GM18873 (cell line): ENCODE measurements around the gene RGS10.

Source experiments
- ATAC-seq: cut with Tn5 transposase; IDR thresholded peaks from one replicate; pipeline ENCODE4 v1.9.1; 2021; ENCODE audit warnings: mild to moderate bottlenecking, moderate library complexity, moderate number of reproducible peaks; ENCODE audit not compliant: unreplicated experiment, low FRiP score

RGS10 gene

GRCh38 chr10:119499677-119500002 is 42.9 kb downstream of the RGS10 start:
- no peak for ATAC-seq

GRCh38 chr10:119498889-119499676 is 43.4 kb downstream of the RGS10 start:
- no peak for ATAC-seq

GRCh38 chr10:119497243-119497642 is 45.3 kb downstream of the RGS10 start:
- no peak for ATAC-seq

GRCh38 chr10:119496273-119496672 is 46.2 kb downstream of the RGS10 start:
- peak; percentile 86 for ATAC-seq

- ATAC-seq, result no peak
Measured at GRCh38 chr10:119495545-119495944, 47.0 kb downstream of the RGS10 start.

- no peak for ATAC-seq
Measured at GRCh38 chr10:119495021-119495505, 47.5 kb downstream of the RGS10 start.

- no peak for ATAC-seq
Measured at GRCh38 chr10:119494236-119495020, 48.1 kb downstream of the RGS10 start.

GRCh38 chr10:119493155-119493554 is 49.4 kb downstream of the RGS10 start:
- ATAC-seq, result no peak

- ATAC-seq, result no peak
Measured at GRCh38 chr10:119491966-119492757, 50.4 kb downstream of the RGS10 start.

GRCh38 chr10:119489991-119490326 is 52.6 kb downstream of the RGS10 start:
- ATAC-seq, result no peak

GRCh38 chr10:119488675-119489074 is 53.8 kb downstream of the RGS10 start:
- no peak for ATAC-seq

GRCh38 chr10:119483839-119484238 is 58.7 kb downstream of the RGS10 start:
- ATAC-seq, result no peak

- ATAC-seq, result no peak
Measured at GRCh38 chr10:119483001-119483400, 59.5 kb downstream of the RGS10 start.

- ATAC-seq, result no peak
Measured at GRCh38 chr10:119481781-119482426, 60.6 kb downstream of the RGS10 start.

- ATAC-seq, result no peak
Measured at GRCh38 chr10:119480667-119481066, 61.9 kb downstream of the RGS10 start.

GRCh38 chr10:119479532-119479931 is 63.0 kb downstream of the RGS10 start:
- ATAC-seq, result no peak

- no peak for ATAC-seq
Measured at GRCh38 chr10:119478811-119479341, 63.6 kb downstream of the RGS10 start.

- ATAC-seq, result peak; percentile 83
Measured at GRCh38 chr10:119478111-119478802, 64.3 kb downstream of the RGS10 start.

- peak; percentile 52 for ATAC-seq
Measured at GRCh38 chr10:119477444-119477843, 65.1 kb downstream of the RGS10 start.

GRCh38 chr10:119474606-119475005 is 67.9 kb downstream of the RGS10 start:
- no peak for ATAC-seq
